K562 (cell line): Measurements from ENCODE around the gene PGGHG. TPM values are rescaled to one million over a fixed set of nuclear protein-coding genes. Genes with fewer than 3 reads are reported as not detected.

Experiments
- COPS2 ChIP-seq: fragments of 450-650 bp; conservative IDR thresholded peaks from 2 replicates; pipeline ENCODE4 v1.6.1; 2016; ENCODE audit warnings: mild to moderate bottlenecking, moderate library complexity
- ETV6 ChIP-seq, 3 experiments: fragments of 150-350 bp in 1 of 3; sonication (generic) in 1 of 3; formaldehyde crosslinking in 1 of 3; IDR thresholded peaks; 2 replicates each; pipeline versions ENCODE4 v1.6.1 to v1.8.0; 2014 to 2022; ENCODE audit warnings: borderline replicate concordance in 2 of 3, low read depth in 2 of 3, antibody characterized with exemption in 1 of 3, low read length in 1 of 3, mild to moderate bottlenecking in 1 of 3, missing genetic modification reagents in 1 of 3
- NEUROD1 ChIP-seq: fragments of 150-350 bp; IDR thresholded peaks from 2 replicates; pipeline ENCODE4 v1.6.1; 2014; ENCODE audit warnings: borderline replicate concordance, low read length, low read depth; ENCODE audit not compliant: partially characterized antibody
- ZBTB7A ChIP-seq: IDR thresholded peaks from 2 replicates; pipeline ENCODE4 v1.6.1; 2011; ENCODE audit warnings: low read depth, mild to moderate bottlenecking, low read length, moderate library complexity, borderline replicate concordance; ENCODE audit not compliant: control insufficient read depth
- ZNF311 ChIP-seq: fragments of 250-450 bp; sonication (Bioruptor Pico); IDR thresholded peaks from 2 replicates; pipeline ENCODE4 v1.4.0; 2020; ENCODE audit warnings: mild to moderate bottlenecking, moderate library complexity
- ZNF431 ChIP-seq: sonication (generic); formaldehyde crosslinking; IDR thresholded peaks from 2 replicates; pipeline ENCODE4 v1.8.0; 2022; ENCODE audit warnings: mild to moderate bottlenecking, missing genetic modification reagents
- ZNF57 ChIP-seq: fragments of 450-650 bp; formaldehyde crosslinking; IDR thresholded peaks from 2 replicates; pipeline ENCODE4 v1.4.0; 2020; ENCODE audit warnings: mild to moderate bottlenecking, moderate library complexity
- ZNF586 ChIP-seq: fragments of 450-650 bp; formaldehyde crosslinking; conservative IDR thresholded peaks from 2 replicates; pipeline ENCODE4 v1.4.0; 2020; ENCODE audit warnings: mild to moderate bottlenecking, moderate library complexity
- ZNF764 ChIP-seq: fragments of 250-450 bp; sonication (Bioruptor Pico); IDR thresholded peaks from 2 replicates; pipeline ENCODE4 v1.4.0; 2020; ENCODE audit warnings: low read depth, mild to moderate bottlenecking, moderate library complexity
- polyA plus RNA-seq, 8 experiments: library from polyadenylated mRNA; depleted of rRNA in 4 of 8; stranded (reverse) in 5 of 8; unstranded in 3 of 8; fragments of >200 nt; fragmentation: Nextera tagmentation in 2 of 8; fragmentation: Illumina TruSeq in 1 of 8; extraction: Ambion mirVana in 2 of 8; extraction: Trizol in 1 of 8; gene quantifications; 2 replicates each; pipeline versions ENCODE4 v1.2.1 to v1.2.3, GENCODE V29; 2011 to 2014; ENCODE audit warnings: inconsistent platforms in 1 of 8, missing spikeins in 1 of 8
- total RNA-seq, 7 experiments: library from RNA; depleted of rRNA in 6 of 7; stranded (reverse); fragments of >200 nt in 6 of 7; fragmentation: Illumina TruSeq in 2 of 7; extraction: Trizol in 2 of 7; gene quantifications; 2 replicates each; pipeline versions ENCODE4 v1.2.1 to v1.2.3, GENCODE V29; 2011 to 2021; ENCODE audit warnings: low replicate concordance in 1 of 7
- TF ChIP-seq, protein P1 (sequence below), 3 experiments: fragments of 200-800 bp in 1 of 3; fragments of 250-450 bp in 1 of 3; fragments of 450-650 bp in 1 of 3; sonication (Bioruptor Pico) in 1 of 3; sonication (Bioruptor generic) in 1 of 3; formaldehyde crosslinking in 1 of 3; IDR thresholded peaks; 2 replicates each; pipeline versions ENCODE4 v1.6.1 to v1.8.0; 2016 to 2022; ENCODE audit warnings: mild to moderate bottlenecking in 2 of 3, missing genetic modification characterization in 2 of 3, missing compliant biosample characterization in 1 of 3, moderate library complexity in 1 of 3
- TF ChIP-seq, protein P2 (sequence below): sonication (generic); formaldehyde crosslinking; IDR thresholded peaks from 2 replicates; pipeline ENCODE4 v1.8.0; 2022; ENCODE audit warnings: missing genetic modification reagents, mild to moderate bottlenecking, borderline replicate concordance

PGGHG gene
- total and polyA plus RNA-seq, 9 of the 15 experiments (the other 6 are each of a cell fraction or from before 2014, with no cell fraction given), result 0.38 to 85.1 (median 18.1) TPM

GRCh38 chr11:315516-315994, 26.6 kb downstream of the PGGHG start (continued):
- TF ChIP-seq, protein P1, sequence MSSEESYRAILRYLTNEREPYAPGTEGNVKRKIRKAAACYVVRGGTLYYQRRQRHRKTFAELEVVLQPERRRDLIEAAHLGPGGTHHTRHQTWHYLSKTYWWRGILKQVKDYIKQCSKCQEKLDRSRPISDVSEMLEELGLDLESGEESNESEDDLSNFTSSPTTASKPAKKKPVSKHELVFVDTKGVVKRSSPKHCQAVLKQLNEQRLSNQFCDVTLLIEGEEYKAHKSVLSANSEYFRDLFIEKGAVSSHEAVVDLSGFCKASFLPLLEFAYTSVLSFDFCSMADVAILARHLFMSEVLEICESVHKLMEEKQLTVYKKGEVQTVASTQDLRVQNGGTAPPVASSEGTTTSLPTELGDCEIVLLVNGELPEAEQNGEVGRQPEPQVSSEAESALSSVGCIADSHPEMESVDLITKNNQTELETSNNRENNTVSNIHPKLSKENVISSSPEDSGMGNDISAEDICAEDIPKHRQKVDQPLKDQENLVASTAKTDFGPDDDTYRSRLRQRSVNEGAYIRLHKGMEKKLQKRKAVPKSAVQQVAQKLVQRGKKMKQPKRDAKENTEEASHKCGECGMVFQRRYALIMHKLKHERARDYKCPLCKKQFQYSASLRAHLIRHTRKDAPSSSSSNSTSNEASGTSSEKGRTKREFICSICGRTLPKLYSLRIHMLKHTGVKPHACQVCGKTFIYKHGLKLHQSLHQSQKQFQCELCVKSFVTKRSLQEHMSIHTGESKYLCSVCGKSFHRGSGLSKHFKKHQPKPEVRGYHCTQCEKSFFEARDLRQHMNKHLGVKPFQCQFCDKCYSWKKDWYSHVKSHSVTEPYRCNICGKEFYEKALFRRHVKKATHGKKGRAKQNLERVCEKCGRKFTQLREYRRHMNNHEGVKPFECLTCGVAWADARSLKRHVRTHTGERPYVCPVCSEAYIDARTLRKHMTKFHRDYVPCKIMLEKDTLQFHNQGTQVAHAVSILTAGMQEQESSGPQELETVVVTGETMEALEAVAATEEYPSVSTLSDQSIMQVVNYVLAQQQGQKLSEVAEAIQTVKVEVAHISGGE (CRISPR knock-in tag; IDR thresholded peaks at IDR 0.05), result no peak
- TF ChIP-seq ZNF57 (CRISPR knock-in tag) (no peak), ZBTB7A (peak; percentile 57; the same call in 1 of the 2 replicates), ZNF586 (CRISPR knock-in tag) (no peak), NEUROD1 (no peak), ZNF764 (CRISPR knock-in tag) (no peak), ZNF311 (CRISPR knock-in tag) (no peak), ETV6 (IDR thresholded peaks at IDR 0.05; ENCODE audit: borderline replicate concordance in 1 of 2, low read depth in 2 of 2, low read length in 1 of 2) (no peak), ETV6 (CRISPR knock-in tag; IDR thresholded peaks at IDR 0.05; ENCODE audit: borderline replicate concordance) (0 out of 2 replicates have a peak, but pooled peaks have one; percentile 41), ZNF431 (CRISPR knock-in tag) (no peak), COPS2 (no peak)
- TF ChIP-seq, protein P2, sequence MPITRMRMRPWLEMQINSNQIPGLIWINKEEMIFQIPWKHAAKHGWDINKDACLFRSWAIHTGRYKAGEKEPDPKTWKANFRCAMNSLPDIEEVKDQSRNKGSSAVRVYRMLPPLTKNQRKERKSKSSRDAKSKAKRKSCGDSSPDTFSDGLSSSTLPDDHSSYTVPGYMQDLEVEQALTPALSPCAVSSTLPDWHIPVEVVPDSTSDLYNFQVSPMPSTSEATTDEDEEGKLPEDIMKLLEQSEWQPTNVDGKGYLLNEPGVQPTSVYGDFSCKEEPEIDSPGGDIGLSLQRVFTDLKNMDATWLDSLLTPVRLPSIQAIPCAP, result no peak
